K562 (cell line): ENCODE data around the gene UBA3. TPM values are rescaled to one million over a fixed set of nuclear protein-coding genes. Genes with fewer than 3 reads are reported as not detected.

Experiments
- ARID3B ChIP-seq: fragments of 250-450 bp; sonication (Bioruptor Pico); IDR thresholded peaks from 2 replicates; pipeline ENCODE4 v1.4.0; 2020; ENCODE audit warnings: borderline replicate concordance
- CAMTA2 ChIP-seq: fragments of 250-450 bp; sonication (Bioruptor Pico); conservative IDR thresholded peaks from 2 replicates; pipeline ENCODE4 v1.5.1; 2022
- CBFA2T2 ChIP-seq: fragments of 450-650 bp; conservative IDR thresholded peaks from 2 replicates; pipeline ENCODE4 v1.6.1; 2017; ENCODE audit warnings: mild to moderate bottlenecking
- CBX1 ChIP-seq: sonication (generic); IDR thresholded peaks from 2 replicates; pipeline ENCODE4 v1.6.1; 2016; ENCODE audit warnings: antibody characterized with exemption, low read depth, mild to moderate bottlenecking
- DEAF1 ChIP-seq: fragments of 450-650 bp; formaldehyde crosslinking; IDR thresholded peaks from 2 replicates; pipeline ENCODE4 v1.4.0; 2020; ENCODE audit warnings: mild to moderate bottlenecking, moderate library complexity
- EP300 ChIP-seq: IDR thresholded peaks from 2 replicates; pipeline ENCODE4 v1.6.1; 2012; ENCODE audit warnings: low read length, improper control_type of control experiment
- EP400 ChIP-seq: fragments of 450-650 bp; IDR thresholded peaks from 2 replicates; pipeline ENCODE4 v1.6.1; 2017; ENCODE audit warnings: antibody characterized with exemption, mild to moderate bottlenecking, moderate library complexity
- ETV5 ChIP-seq: sonication (generic); formaldehyde crosslinking; IDR thresholded peaks from 2 replicates; pipeline ENCODE4 v1.4.0; 2020; ENCODE audit warnings: low read depth, mild to moderate bottlenecking, missing genetic modification reagents
- FOXA1 ChIP-seq: fragments of 450-650 bp; IDR thresholded peaks from 2 replicates; pipeline ENCODE4 v1.6.1; 2016; ENCODE audit warnings: mild to moderate bottlenecking, borderline replicate concordance
- HDAC2 ChIP-seq: fragments of 450-650 bp; IDR thresholded peaks from 2 replicates; pipeline ENCODE4 v1.6.1; 2016; ENCODE audit warnings: mild to moderate bottlenecking
- HMBOX1 ChIP-seq: sonication (generic); IDR thresholded peaks from 2 replicates; pipeline ENCODE4 v1.6.1; 2016
- KDM1A ChIP-seq, 2 experiments: fragments of 450-650 bp; IDR thresholded peaks; 2 replicates each; pipeline ENCODE4 v1.6.1; 2016; ENCODE audit warnings: mild to moderate bottlenecking in 2 of 2
- NCOA4 ChIP-seq: fragments of 450-650 bp; IDR thresholded peaks from 2 replicates; pipeline ENCODE4 v1.6.1; 2018; ENCODE audit warnings: mild to moderate bottlenecking; ENCODE audit not compliant: partially characterized antibody
- NCOR1 ChIP-seq: fragments of 450-650 bp; IDR thresholded peaks from 2 replicates; pipeline ENCODE4 v1.6.1; 2016; ENCODE audit warnings: mild to moderate bottlenecking, moderate library complexity
- PKNOX1 ChIP-seq: fragments of 450-650 bp; IDR thresholded peaks from 2 replicates; pipeline ENCODE4 v1.6.1; 2016
- PPARD ChIP-seq: fragments of 250-450 bp; sonication (Bioruptor Pico); IDR thresholded peaks from 2 replicates; pipeline ENCODE4 v1.8.0; 2022; ENCODE audit warnings: inconsistent platforms, mild to moderate bottlenecking, moderate library complexity
- PTBP1 ChIP-seq: fragments of 200-400 bp; formaldehyde crosslinking; IDR thresholded peaks from 2 replicates; pipeline ENCODE4 v1.6.1; 2017; ENCODE audit warnings: low read depth, low read length
- RBBP5 ChIP-seq: fragments of 200-600 bp; sonication (generic); IDR thresholded peaks from 2 replicates; pipeline ENCODE4 v1.6.1; 2012; ENCODE audit warnings: borderline replicate concordance, mild to moderate bottlenecking, low read length, control low read depth, inconsistent platforms; ENCODE audit not compliant: insufficient read depth, poor library complexity, severe bottlenecking
- RCOR1 ChIP-seq, 2 experiments: IDR thresholded peaks; 2 replicates each; pipeline ENCODE4 v1.6.1; 2012; ENCODE audit warnings: low read depth in 2 of 2, low read length in 2 of 2, borderline replicate concordance in 1 of 2, improper control_type of control experiment in 1 of 2
- ZBTB33 ChIP-seq: sonication (generic); formaldehyde crosslinking; IDR thresholded peaks from 2 replicates; pipeline ENCODE4 v1.8.1; 2023; ENCODE audit warnings: mild to moderate bottlenecking, missing genetic modification reagents
- ZNF146 ChIP-seq: IDR thresholded peaks from one replicate; pipeline ENCODE4 v1.6.1; 2018; ENCODE audit warnings: missing compliant biosample characterization; ENCODE audit not compliant: unreplicated experiment
- ZNF184 ChIP-seq: sonication (generic); formaldehyde crosslinking; IDR thresholded peaks from 2 replicates; pipeline ENCODE4 v1.5.0; 2020; ENCODE audit warnings: missing genetic modification reagents
- polyA plus RNA-seq, 8 experiments: library from polyadenylated mRNA; depleted of rRNA in 4 of 8; stranded (reverse) in 5 of 8; unstranded in 3 of 8; fragments of >200 nt; fragmentation: Nextera tagmentation in 2 of 8; fragmentation: Illumina TruSeq in 1 of 8; extraction: Ambion mirVana in 2 of 8; extraction: Trizol in 1 of 8; gene quantifications; 2 replicates each; pipeline versions ENCODE4 v1.2.1 to v1.2.3, GENCODE V29; 2011 to 2014; ENCODE audit warnings: inconsistent platforms in 1 of 8, missing spikeins in 1 of 8
- total RNA-seq, 7 experiments: library from RNA; depleted of rRNA in 6 of 7; stranded (reverse); fragments of >200 nt in 6 of 7; fragmentation: Illumina TruSeq in 2 of 7; extraction: Trizol in 2 of 7; gene quantifications; 2 replicates each; pipeline versions ENCODE4 v1.2.1 to v1.2.3, GENCODE V29; 2011 to 2021; ENCODE audit warnings: low replicate concordance in 1 of 7

Gene UBA3
- total and polyA plus RNA-seq, 9 of the 15 experiments (the other 6 are each of a cell fraction or from before 2014, with no cell fraction given), result 23.2 to 80.0 (median 38.6) TPM

GRCh38 chr3:69081583-69082262 is 1.6 kb upstream of the UBA3 start (continued):
- TF ChIP-seq FOXA1, result no peak
- peak in 1 of 2 experiments; percentile 72; a peak in 1 of 4 replicates for TF ChIP-seq RCOR1 (IDR thresholded peaks at IDR 0.05; ENCODE audit: borderline replicate concordance in 1 of 2, low read depth in 2 of 2, low read length in 2 of 2)
- peak; percentile 95 for TF ChIP-seq ZNF146 (CRISPR knock-in tag)
- TF ChIP-seq PTBP1, result peak; percentile 90; the same call in 1 of the 2 replicates
- TF ChIP-seq KDM1A (IDR thresholded peaks at IDR 0.05), result peak; percentile 90 to 94
- peak; percentile 78 for TF ChIP-seq PKNOX1
- TF ChIP-seq HMBOX1, result no peak
- TF ChIP-seq EP400, result no peak
- TF ChIP-seq NCOA4, result no peak
- TF ChIP-seq CBFA2T2, result peak; percentile 58; the same call in 1 of the 2 replicates
- TF ChIP-seq PPARD, result no peak
- peak; percentile 28; the same call in 1 of the 2 replicates for TF ChIP-seq NCOR1
- TF ChIP-seq ZNF184 (CRISPR knock-in tag), result peak; percentile 88
- TF ChIP-seq HDAC2, result peak; percentile 86
- no peak for TF ChIP-seq ZBTB33 (CRISPR knock-in tag)
- TF ChIP-seq DEAF1, result no peak
- TF ChIP-seq ETV5 (CRISPR knock-in tag), result no peak
- TF ChIP-seq CAMTA2 (CRISPR knock-in tag), result no peak
- no peak for TF ChIP-seq ARID3B
- no peak for TF ChIP-seq EP300
- peak; percentile 81; the same call in 1 of the 2 replicates for TF ChIP-seq CBX1
- no peak for TF ChIP-seq RBBP5
